HL-60 (cell line): ENCODE results near the gene SLC4A5.

Experiments
- DNase-seq, 2 experiments: peaks; one replicate each; pipeline ENCODE4 v3.0.0-alpha.2; 2010 to 2020; ENCODE audit warnings: low read depth in 1 of 2, low spot score in 1 of 2
- H3K27ac ChIP-seq: fragments of 250-450 bp; sonication (Bioruptor Pico); replicated peaks from 2 replicates; pipeline ENCODE4 v1.5.1; 2020; ENCODE audit warnings: mild to moderate bottlenecking, moderate library complexity
- H3K27me3 ChIP-seq: fragments of 250-450 bp; sonication (Bioruptor Pico); 2 replicates; pipeline ENCODE4 v1.5.1; 2021; ENCODE audit warnings: mild to moderate bottlenecking, moderate library complexity; ENCODE audit not compliant: insufficient read depth, poor library complexity, severe bottlenecking
- H3K4me3 ChIP-seq: replicated peaks from 2 replicates; pipeline ENCODE4 v1.5.1; 2011; ENCODE audit warnings: mild to moderate bottlenecking, control low read depth, low read length; ENCODE audit not compliant: insufficient read depth
- CTCF ChIP-seq: IDR thresholded peaks from one replicate; pipeline ENCODE4 v1.5.1; 2011; ENCODE audit warnings: low read length, control low read depth, inconsistent platforms; ENCODE audit not compliant: insufficient read depth
- GABPA ChIP-seq: IDR thresholded peaks from 2 replicates; pipeline ENCODE4 v1.6.1; 2012; ENCODE audit warnings: low read depth
- POLR2AphosphoS5 ChIP-seq: IDR thresholded peaks from 2 replicates; pipeline ENCODE4 v1.6.1; 2012; ENCODE audit warnings: low read depth
- REST ChIP-seq: IDR thresholded peaks from 2 replicates; pipeline ENCODE4 v1.6.1; 2012; ENCODE audit warnings: low read depth; ENCODE audit not compliant: insufficient replicate concordance
- SPI1 ChIP-seq: IDR thresholded peaks from 2 replicates; pipeline ENCODE4 v1.6.1; 2012; ENCODE audit warnings: low read depth, mild to moderate bottlenecking, borderline replicate concordance

SLC4A5 gene

GRCh38 chr2:74242354-74243071, 100.7 kb downstream of the SLC4A5 start:
- no peak for DNase-seq
- no peak overlapping the region for H3K27ac ChIP-seq
- H3K4me3 ChIP-seq: no peak overlapping the region
- TF ChIP-seq REST (no peak), CTCF (no peak), SPI1 (no peak), GABPA (no peak), POLR2AphosphoS5 (no peak)
- H3K27me3 ChIP-seq: no peaks in the 10 kb centered on the region

- H3K27ac ChIP-seq: no peak overlapping the region
- no peak for TF ChIP-seq REST
- no peak for TF ChIP-seq CTCF
- TF ChIP-seq SPI1: no peak
- no peak for TF ChIP-seq POLR2AphosphoS5
- TF ChIP-seq GABPA: no peak
- no peak overlapping the region for H3K4me3 ChIP-seq
- H3K27me3 ChIP-seq: no peaks in the 10 kb centered on the region
- DNase-seq: no peak
These were observed 103.9 kb downstream of the SLC4A5 start for GRCh38 chr2:74239346-74239745.

- TF ChIP-seq CTCF (no peak), GABPA (no peak)
- Histone ChIP-seq H3K27me3 (no peaks in the 10 kb centered on the region), H3K4me3 (no peak overlapping the region), H3K27ac (no peak overlapping the region)
- DNase-seq: no peak
These were observed 104.3 kb downstream of the SLC4A5 start for GRCh38 chr2:74238879-74239278.

- Histone ChIP-seq H3K27ac (no peak overlapping the region), H3K4me3 (no peak overlapping the region), H3K27me3 (no peaks in the 10 kb centered on the region)
- no peak for TF ChIP-seq GABPA
- no peak for TF ChIP-seq CTCF
- no peak for TF ChIP-seq POLR2AphosphoS5
- TF ChIP-seq SPI1: no peak
- TF ChIP-seq REST: no peak
- DNase-seq: no peak
These were observed 108.2 kb downstream of the SLC4A5 start for GRCh38 chr2:74235041-74235440.
